ENCODE results near the gene PCYT1A.

DNA sequence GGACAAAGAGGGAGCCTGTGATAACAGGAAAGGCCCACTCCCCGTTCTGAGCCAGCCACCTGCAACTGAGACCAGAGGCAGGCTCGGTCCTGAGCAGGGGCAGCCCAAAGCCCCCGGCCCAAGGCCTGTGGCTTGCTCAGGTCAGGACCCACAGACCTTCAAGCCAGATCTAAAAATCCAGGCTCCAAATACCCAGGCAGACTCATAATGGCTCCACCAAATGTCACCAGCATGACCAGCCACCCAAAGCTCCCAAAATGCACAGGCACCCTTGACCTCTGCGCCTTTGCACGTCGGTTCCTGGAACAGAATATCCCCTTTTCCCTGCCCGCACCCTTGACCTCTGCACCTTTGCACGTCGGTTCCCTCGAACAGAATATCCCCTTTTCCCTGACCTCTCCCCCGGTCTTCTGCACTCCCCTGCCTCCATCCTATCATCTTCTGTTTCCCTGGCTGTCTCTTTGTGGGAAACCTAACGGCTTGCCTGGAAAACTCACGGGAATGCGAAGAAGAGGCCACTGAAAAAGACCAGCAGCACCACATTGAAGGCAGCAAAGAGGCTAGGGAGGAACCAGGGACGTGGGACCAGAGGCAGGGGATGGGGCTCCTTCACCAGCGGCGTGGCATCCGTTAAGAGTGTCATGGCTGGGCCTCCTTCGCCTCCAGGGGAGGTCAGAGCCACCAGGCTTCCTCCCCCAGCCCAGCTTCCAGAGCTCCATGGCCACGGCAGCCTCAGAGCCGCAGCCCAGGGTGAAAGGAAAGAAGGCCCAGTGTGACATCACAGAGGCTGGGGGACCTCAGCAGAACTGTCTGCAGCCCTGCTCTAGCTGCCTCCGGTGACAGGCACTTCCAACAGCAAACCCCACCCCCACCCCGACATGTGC lies 76.6 kb downstream of the PCYT1A start, which contains the start of gene ZDHHC19:
- TF ChIP-seq POLR2AphosphoS5 (IDR thresholded peaks at IDR 0.05), result no peak
- TF ChIP-seq, protein P1, sequence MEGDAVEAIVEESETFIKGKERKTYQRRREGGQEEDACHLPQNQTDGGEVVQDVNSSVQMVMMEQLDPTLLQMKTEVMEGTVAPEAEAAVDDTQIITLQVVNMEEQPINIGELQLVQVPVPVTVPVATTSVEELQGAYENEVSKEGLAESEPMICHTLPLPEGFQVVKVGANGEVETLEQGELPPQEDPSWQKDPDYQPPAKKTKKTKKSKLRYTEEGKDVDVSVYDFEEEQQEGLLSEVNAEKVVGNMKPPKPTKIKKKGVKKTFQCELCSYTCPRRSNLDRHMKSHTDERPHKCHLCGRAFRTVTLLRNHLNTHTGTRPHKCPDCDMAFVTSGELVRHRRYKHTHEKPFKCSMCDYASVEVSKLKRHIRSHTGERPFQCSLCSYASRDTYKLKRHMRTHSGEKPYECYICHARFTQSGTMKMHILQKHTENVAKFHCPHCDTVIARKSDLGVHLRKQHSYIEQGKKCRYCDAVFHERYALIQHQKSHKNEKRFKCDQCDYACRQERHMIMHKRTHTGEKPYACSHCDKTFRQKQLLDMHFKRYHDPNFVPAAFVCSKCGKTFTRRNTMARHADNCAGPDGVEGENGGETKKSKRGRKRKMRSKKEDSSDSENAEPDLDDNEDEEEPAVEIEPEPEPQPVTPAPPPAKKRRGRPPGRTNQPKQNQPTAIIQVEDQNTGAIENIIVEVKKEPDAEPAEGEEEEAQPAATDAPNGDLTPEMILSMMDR (IDR thresholded peaks at IDR 0.05), result no peak
- no peak for TF ChIP-seq POLR2A (IDR thresholded peaks at IDR 0.05)

Measured in breast epithelium (tissue), 3 donors.